ENCODE measurements around the gene RBM26. TPM values are rescaled to one million over a fixed set of nuclear protein-coding genes. Genes with fewer than 3 reads are reported as not detected.

Gene RBM26
- total RNA-seq, 1 donor from 2014 or later = 42.6 TPM

DNA sequence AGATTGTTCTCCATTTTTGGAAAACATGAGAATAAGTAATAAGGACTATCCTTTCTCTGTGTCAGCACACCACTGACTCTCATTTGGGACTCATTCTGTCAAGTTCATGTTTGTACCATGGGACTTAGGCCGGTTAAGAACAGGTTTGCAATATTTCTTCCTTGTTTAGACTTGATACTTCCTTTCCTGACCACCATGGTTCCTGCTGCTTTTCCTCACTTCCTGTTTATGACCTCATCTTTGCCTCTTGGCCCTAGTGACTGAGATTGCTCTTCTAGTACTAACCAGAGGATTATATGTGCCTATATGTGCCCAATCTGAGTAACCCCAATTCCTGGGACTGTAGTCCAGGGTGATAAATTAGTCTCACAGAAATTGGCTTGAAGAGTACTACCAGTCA is 42.4 kb upstream of the RBM26 start:
- Mint-ChIP-seq H3K4me1 (ENCODE audit: low read depth, unreplicated experiment) (peaks cover 18% of the 10 kb centered on the region), H3K27ac (ENCODE audit: unreplicated experiment) (no peak overlapping the region), H3K27me3 (ENCODE audit: low read depth, unreplicated experiment) (no peaks in the 10 kb centered on the region), H3K36me3 (ENCODE audit: low read depth, unreplicated experiment) (no peaks in the 10 kb centered on the region), H3K4me3 (ENCODE audit: unreplicated experiment) (no peak overlapping the region), H3K9me3 (ENCODE audit: unreplicated experiment) (no peaks in the 10 kb centered on the region)
- peaks cover 14% of the 10 kb centered on the region for H3K4me1 ChIP-seq (ENCODE audit: insufficient read depth, low read length)
- H3K9me3 ChIP-seq (ENCODE audit: insufficient read depth, low read depth, low read length) = no peaks in the 10 kb centered on the region
- H3K27ac ChIP-seq (ENCODE audit: low read depth, low read length) = no peak overlapping the region
- no peak for TF ChIP-seq EZH2 (IDR thresholded peaks at IDR 0.05; ENCODE audit: insufficient read depth, low read length)
- TF ChIP-seq, protein P1, sequence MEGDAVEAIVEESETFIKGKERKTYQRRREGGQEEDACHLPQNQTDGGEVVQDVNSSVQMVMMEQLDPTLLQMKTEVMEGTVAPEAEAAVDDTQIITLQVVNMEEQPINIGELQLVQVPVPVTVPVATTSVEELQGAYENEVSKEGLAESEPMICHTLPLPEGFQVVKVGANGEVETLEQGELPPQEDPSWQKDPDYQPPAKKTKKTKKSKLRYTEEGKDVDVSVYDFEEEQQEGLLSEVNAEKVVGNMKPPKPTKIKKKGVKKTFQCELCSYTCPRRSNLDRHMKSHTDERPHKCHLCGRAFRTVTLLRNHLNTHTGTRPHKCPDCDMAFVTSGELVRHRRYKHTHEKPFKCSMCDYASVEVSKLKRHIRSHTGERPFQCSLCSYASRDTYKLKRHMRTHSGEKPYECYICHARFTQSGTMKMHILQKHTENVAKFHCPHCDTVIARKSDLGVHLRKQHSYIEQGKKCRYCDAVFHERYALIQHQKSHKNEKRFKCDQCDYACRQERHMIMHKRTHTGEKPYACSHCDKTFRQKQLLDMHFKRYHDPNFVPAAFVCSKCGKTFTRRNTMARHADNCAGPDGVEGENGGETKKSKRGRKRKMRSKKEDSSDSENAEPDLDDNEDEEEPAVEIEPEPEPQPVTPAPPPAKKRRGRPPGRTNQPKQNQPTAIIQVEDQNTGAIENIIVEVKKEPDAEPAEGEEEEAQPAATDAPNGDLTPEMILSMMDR (IDR thresholded peaks at IDR 0.05; ENCODE audit: insufficient read depth, low read depth, low read length) = no peak
- no peak for DNase-seq (ENCODE audit: low read depth)
- H3K36me3 ChIP-seq (ENCODE audit: insufficient read depth, low read length) = no peaks in the 10 kb centered on the region
- no peaks in the 10 kb centered on the region for H4K20me1 ChIP-seq (ENCODE audit: insufficient read depth, low read length)
- no peaks in the 10 kb centered on the region for H3K79me2 ChIP-seq (ENCODE audit: insufficient read depth, low read length)
- FAIRE-seq = no peak
- H3K4me2 ChIP-seq (ENCODE audit: low read length) = no peak overlapping the region
- H3K9ac ChIP-seq (ENCODE audit: low read length) = no peak overlapping the region
- peak overlapping the region; percentile 35 for H2AFZ ChIP-seq (ENCODE audit: low read depth, low read length)
- H3K4me3 ChIP-seq (ENCODE audit: insufficient read depth, low read depth, low read length) = no peak overlapping the region
- H3K27me3 ChIP-seq (ENCODE audit: insufficient read depth, low read length) = no peaks in the 10 kb centered on the region

DNA sequence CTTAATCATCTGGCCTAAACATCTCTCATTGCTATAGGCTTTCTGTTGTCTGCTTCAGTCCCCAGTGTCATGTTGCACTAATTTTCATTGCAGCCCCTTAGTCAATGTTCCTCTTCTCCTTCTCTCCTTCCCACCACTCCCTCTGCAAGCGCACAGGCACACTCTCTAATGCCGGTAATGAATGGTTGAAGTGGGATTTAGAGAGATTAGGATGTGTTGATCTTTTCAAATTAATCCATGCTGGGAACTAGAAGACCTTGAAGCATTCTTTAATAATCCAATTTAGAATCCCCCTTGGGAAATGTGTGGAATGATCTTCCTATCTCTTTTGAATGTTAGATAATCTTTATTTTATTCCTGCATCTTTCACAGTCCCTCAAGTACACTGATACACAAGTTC is 41.7 kb upstream of the RBM26 start:
- Mint-ChIP-seq H3K27ac (ENCODE audit: unreplicated experiment) (no peak overlapping the region), H3K4me3 (ENCODE audit: unreplicated experiment) (no peak overlapping the region), H3K36me3 (ENCODE audit: low read depth, unreplicated experiment) (no peaks in the 10 kb centered on the region), H3K4me1 (ENCODE audit: low read depth, unreplicated experiment) (peaks cover 18% of the 10 kb centered on the region), H3K9me3 (ENCODE audit: unreplicated experiment) (no peaks in the 10 kb centered on the region), H3K27me3 (ENCODE audit: low read depth, unreplicated experiment) (no peaks in the 10 kb centered on the region)
- Histone ChIP-seq H3K36me3 (ENCODE audit: insufficient read depth, low read length) (no peaks in the 10 kb centered on the region), H3K79me2 (ENCODE audit: insufficient read depth, low read length) (no peaks in the 10 kb centered on the region), H3K9me3 (ENCODE audit: insufficient read depth, low read depth, low read length) (no peaks in the 10 kb centered on the region), H4K20me1 (ENCODE audit: insufficient read depth, low read length) (no peaks in the 10 kb centered on the region), H3K27me3 (ENCODE audit: insufficient read depth, low read length) (no peaks in the 10 kb centered on the region), H3K4me3 (ENCODE audit: insufficient read depth, low read depth, low read length) (no peak overlapping the region), H3K4me1 (ENCODE audit: insufficient read depth, low read length) (peaks cover 14% of the 10 kb centered on the region), H3K27ac (ENCODE audit: low read depth, low read length) (no peak overlapping the region), H3K9ac (ENCODE audit: low read length) (no peak overlapping the region), H3K4me2 (ENCODE audit: low read length) (no peak overlapping the region), H2AFZ (ENCODE audit: low read depth, low read length) (no peak overlapping the region)
- TF ChIP-seq, protein P1 (IDR thresholded peaks at IDR 0.05; ENCODE audit: insufficient read depth, low read depth, low read length) = no peak
- no peak for TF ChIP-seq EZH2 (IDR thresholded peaks at IDR 0.05; ENCODE audit: insufficient read depth, low read length)
- DNase-seq (ENCODE audit: low read depth) (no peak), FAIRE-seq (no peak)

DNA sequence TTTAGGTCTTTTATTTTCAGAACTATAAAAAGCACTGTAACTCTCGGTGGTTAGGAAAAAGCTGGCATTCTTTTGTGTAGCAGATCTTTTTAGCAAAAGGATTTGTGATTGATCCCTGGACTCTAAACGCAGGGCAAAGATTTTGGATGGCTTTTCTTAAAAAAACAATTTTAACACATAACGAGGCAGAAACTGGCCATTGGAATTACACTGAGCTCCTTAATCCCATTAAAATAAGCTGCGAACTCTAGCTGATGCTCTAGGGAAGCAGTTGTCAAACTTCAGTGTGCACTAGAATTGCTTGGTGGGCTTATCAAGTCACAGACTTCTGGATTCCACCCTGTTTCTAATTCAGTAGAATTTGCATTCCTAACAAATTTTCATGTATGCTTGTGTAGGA is 41.1 kb upstream of the RBM26 start:
- no peak for FAIRE-seq

More for the DNA sequence above, 41.1 kb upstream of the RBM26 start:
- no peaks in the 10 kb centered on the region for H3K36me3 ChIP-seq (ENCODE audit: insufficient read depth, low read length)
- no peak overlapping the region for H2AFZ ChIP-seq (ENCODE audit: low read depth, low read length)
- peaks cover 11% of the 10 kb centered on the region for H3K4me1 ChIP-seq (ENCODE audit: insufficient read depth, low read length)
- no peaks in the 10 kb centered on the region for H3K9me3 ChIP-seq (ENCODE audit: insufficient read depth, low read depth, low read length)
- Mint-ChIP-seq H3K9me3 (ENCODE audit: unreplicated experiment) (no peaks in the 10 kb centered on the region), H3K4me1 (ENCODE audit: low read depth, unreplicated experiment) (peaks cover 12% of the 10 kb centered on the region), H3K27ac (ENCODE audit: unreplicated experiment) (no peak overlapping the region), H3K27me3 (ENCODE audit: low read depth, unreplicated experiment) (no peaks in the 10 kb centered on the region), H3K4me3 (ENCODE audit: unreplicated experiment) (no peak overlapping the region), H3K36me3 (ENCODE audit: low read depth, unreplicated experiment) (no peaks in the 10 kb centered on the region)
- H3K9ac ChIP-seq (ENCODE audit: low read length) = no peak overlapping the region
- H3K4me2 ChIP-seq (ENCODE audit: low read length) = no peak overlapping the region
- H3K27ac ChIP-seq (ENCODE audit: low read depth, low read length) = no peak overlapping the region
- H3K27me3 ChIP-seq (ENCODE audit: insufficient read depth, low read length) = no peaks in the 10 kb centered on the region
- DNase-seq (ENCODE audit: low read depth) = no peak
- H3K4me3 ChIP-seq (ENCODE audit: insufficient read depth, low read depth, low read length) = no peak overlapping the region
- H3K79me2 ChIP-seq (ENCODE audit: insufficient read depth, low read length) = no peaks in the 10 kb centered on the region
- TF ChIP-seq, protein P1 (IDR thresholded peaks at IDR 0.05; ENCODE audit: insufficient read depth, low read depth, low read length) = no peak
- no peak for TF ChIP-seq EZH2 (IDR thresholded peaks at IDR 0.05; ENCODE audit: insufficient read depth, low read length)
- H4K20me1 ChIP-seq (ENCODE audit: insufficient read depth, low read length) = no peaks in the 10 kb centered on the region

Measured in astrocyte (in vitro differentiated cells and primary cell).